NCI-H524 (cell line): ENCODE results near the gene ZFPM1.

Experiments
- DNase-seq, 2 experiments: peaks; one replicate each; lab custom pipeline; 2025; lab: John Stamatoyannopoulos, UW

ZFPM1 gene

GRCh38 chr16:88568710-88569613 lies 115.9 kb downstream of the ZFPM1 start:
- DNase-seq: no peak

GRCh38 chr16:88569614-88569984 lies 116.5 kb downstream of the ZFPM1 start:
- DNase-seq: no peak

- DNase-seq: peak; percentile 89 to 97
These were observed 117.1 kb downstream of the ZFPM1 start, which contains the start of gene ZC3H18 for GRCh38 chr16:88569985-88570690. Gene ZC3H18, plus strand, starts transcription at chr16:88570403. Its CDS starts 6,721 bp downstream, at chr16:88577124.

- no peak for DNase-seq
These were observed 117.6 kb downstream of the ZFPM1 start for GRCh38 chr16:88570691-88571092.

- no peak for DNase-seq
These were observed 122.2 kb downstream of the ZFPM1 start for GRCh38 chr16:88575251-88575650.

- DNase-seq: no peak
These were observed 123.2 kb downstream of the ZFPM1 start for GRCh38 chr16:88576307-88576706.

GRCh38 chr16:88577166-88577565 lies 124.1 kb downstream of the ZFPM1 start:
- DNase-seq: no peak

GRCh38 chr16:88578446-88579313 lies 125.6 kb downstream of the ZFPM1 start:
- no peak for DNase-seq

- no peak for DNase-seq
These were observed 127.3 kb downstream of the ZFPM1 start for GRCh38 chr16:88580371-88580770.

- DNase-seq: no peak
These were observed 128.0 kb downstream of the ZFPM1 start for GRCh38 chr16:88581033-88581432.

- DNase-seq: no peak
These were observed 130.0 kb downstream of the ZFPM1 start for GRCh38 chr16:88582912-88583575.

GRCh38 chr16:88584676-88585075 lies 131.6 kb downstream of the ZFPM1 start:
- no peak for DNase-seq

- no peak for DNase-seq
These were observed 132.2 kb downstream of the ZFPM1 start for GRCh38 chr16:88585269-88585668.

- no peak for DNase-seq
These were observed 133.0 kb downstream of the ZFPM1 start for GRCh38 chr16:88585927-88586581.
